ENCODE measurements around the gene ADTRP. TPM values are rescaled to one million over a fixed set of nuclear protein-coding genes. Genes with fewer than 3 reads are reported as not detected.

Gene ADTRP
- polyA plus RNA-seq, 4 donors = 0.14 to 3.3 (median 2.5) TPM

GRCh38 chr6:11775791-11776409 is 2.7 kb downstream of the ADTRP start:
- DNase-seq (ENCODE audit: low read depth in 4 of 4, low spot score in 3 of 4) = no peak

- DNase-seq (ENCODE audit: low read depth in 4 of 4, low spot score in 3 of 4) = no peak
These were observed 4.2 kb downstream of the ADTRP start for GRCh38 chr6:11774426-11774825.

GRCh38 chr6:11773581-11773980 is 5.0 kb downstream of the ADTRP start:
- no peak for DNase-seq (ENCODE audit: low read depth in 4 of 4, low spot score in 3 of 4)

GRCh38 chr6:11773013-11773412 is 5.6 kb downstream of the ADTRP start:
- no peak for DNase-seq (ENCODE audit: low read depth in 4 of 4, low spot score in 3 of 4)

GRCh38 chr6:11772109-11772825 is 6.3 kb downstream of the ADTRP start:
- no peak for DNase-seq (ENCODE audit: low read depth in 4 of 4, low spot score in 3 of 4)

- DNase-seq (ENCODE audit: low read depth in 4 of 4, low spot score in 3 of 4) = no peak
These were observed 7.0 kb downstream of the ADTRP start for GRCh38 chr6:11771473-11772048.

GRCh38 chr6:11770546-11771466 is 7.8 kb downstream of the ADTRP start:
- no peak for DNase-seq (ENCODE audit: low read depth in 4 of 4, low spot score in 3 of 4)

GRCh38 chr6:11769811-11770545 is 8.6 kb downstream of the ADTRP start:
- DNase-seq (ENCODE audit: low read depth in 4 of 4, low spot score in 3 of 4) = no peak

- DNase-seq (ENCODE audit: low read depth in 4 of 4, low spot score in 3 of 4) = no peak
These were observed 9.4 kb downstream of the ADTRP start for GRCh38 chr6:11769244-11769643.

- DNase-seq (ENCODE audit: low read depth in 4 of 4, low spot score in 3 of 4) = no peak
These were observed 10.4 kb downstream of the ADTRP start for GRCh38 chr6:11767978-11768756.

- no peak for DNase-seq (ENCODE audit: low read depth in 4 of 4, low spot score in 3 of 4)
These were observed 11.1 kb downstream of the ADTRP start for GRCh38 chr6:11767458-11767857.

- no peak for DNase-seq (ENCODE audit: low read depth in 4 of 4, low spot score in 3 of 4)
These were observed 11.8 kb downstream of the ADTRP start for GRCh38 chr6:11766589-11767450.

GRCh38 chr6:11766043-11766442 is 12.6 kb downstream of the ADTRP start:
- no peak for DNase-seq (ENCODE audit: low read depth in 4 of 4, low spot score in 3 of 4)

- DNase-seq (ENCODE audit: low read depth in 4 of 4, low spot score in 3 of 4) = no peak
These were observed 14.4 kb downstream of the ADTRP start for GRCh38 chr6:11764250-11764604.

GRCh38 chr6:11763460-11764249 is 14.9 kb downstream of the ADTRP start:
- DNase-seq (ENCODE audit: low read depth in 4 of 4, low spot score in 3 of 4) = no peak

GRCh38 chr6:11762794-11763459 is 15.7 kb downstream of the ADTRP start:
- no peak for DNase-seq (ENCODE audit: low read depth in 4 of 4, low spot score in 3 of 4)
